AG09319 (cell line): ENCODE data around the gene KRT7.
"Not testable (repeated sequence)": the region's sequence is repeated elsewhere in the genome, so short reads cannot be mapped to it uniquely, and the experiment has no call there.

Experiments
- DNase-seq: peaks from one replicate; pipeline ENCODE4 v3.0.0-alpha.2; 2010; ENCODE audit warnings: low read depth; ENCODE audit errors: extremely low read depth
- CTCF ChIP-seq: IDR thresholded peaks from 2 replicates; pipeline ENCODE4 v1.5.1; 2011; ENCODE audit warnings: low read depth, mild to moderate bottlenecking, inconsistent platforms, low read length, moderate library complexity

The KRT7 gene

GRCh38 chr12:52254180-52254964, 21.3 kb downstream of the KRT7 start:
- no peak for TF ChIP-seq CTCF
- DNase-seq: no peak

GRCh38 chr12:52254965-52255751, 22.1 kb downstream of the KRT7 start:
- DNase-seq: no peak
- no peak for TF ChIP-seq CTCF

- no peak for TF ChIP-seq CTCF
Measured at GRCh38 chr12:52255926-52256583, 23.0 kb downstream of the KRT7 start.

GRCh38 chr12:52256584-52256935, 23.5 kb downstream of the KRT7 start:
- no peak for DNase-seq

More at GRCh38 chr12:52255926-52256583, 23.0 kb downstream of the KRT7 start:
- DNase-seq: no peak

GRCh38 chr12:52257074-52257551, 24.1 kb downstream of the KRT7 start:
- no peak for TF ChIP-seq CTCF
- DNase-seq: no peak

More at GRCh38 chr12:52256584-52256935, 23.5 kb downstream of the KRT7 start:
- TF ChIP-seq CTCF: no peak

GRCh38 chr12:52257922-52258321, 24.9 kb downstream of the KRT7 start:
- not testable (repeated sequence) for DNase-seq

- TF ChIP-seq CTCF: no peak; the same call in 1 of the 2 replicates
Measured at GRCh38 chr12:52258335-52258901, 25.4 kb downstream of the KRT7 start.

More at GRCh38 chr12:52258335-52258901, 25.4 kb downstream of the KRT7 start:
- no peak for DNase-seq
